ENCODE data around the gene GCC2.
"Not testable (repeated sequence)": the region's sequence is repeated elsewhere in the genome, so short reads cannot be mapped to it uniquely, and the experiment has no call there.

Gene GCC2, protein sequence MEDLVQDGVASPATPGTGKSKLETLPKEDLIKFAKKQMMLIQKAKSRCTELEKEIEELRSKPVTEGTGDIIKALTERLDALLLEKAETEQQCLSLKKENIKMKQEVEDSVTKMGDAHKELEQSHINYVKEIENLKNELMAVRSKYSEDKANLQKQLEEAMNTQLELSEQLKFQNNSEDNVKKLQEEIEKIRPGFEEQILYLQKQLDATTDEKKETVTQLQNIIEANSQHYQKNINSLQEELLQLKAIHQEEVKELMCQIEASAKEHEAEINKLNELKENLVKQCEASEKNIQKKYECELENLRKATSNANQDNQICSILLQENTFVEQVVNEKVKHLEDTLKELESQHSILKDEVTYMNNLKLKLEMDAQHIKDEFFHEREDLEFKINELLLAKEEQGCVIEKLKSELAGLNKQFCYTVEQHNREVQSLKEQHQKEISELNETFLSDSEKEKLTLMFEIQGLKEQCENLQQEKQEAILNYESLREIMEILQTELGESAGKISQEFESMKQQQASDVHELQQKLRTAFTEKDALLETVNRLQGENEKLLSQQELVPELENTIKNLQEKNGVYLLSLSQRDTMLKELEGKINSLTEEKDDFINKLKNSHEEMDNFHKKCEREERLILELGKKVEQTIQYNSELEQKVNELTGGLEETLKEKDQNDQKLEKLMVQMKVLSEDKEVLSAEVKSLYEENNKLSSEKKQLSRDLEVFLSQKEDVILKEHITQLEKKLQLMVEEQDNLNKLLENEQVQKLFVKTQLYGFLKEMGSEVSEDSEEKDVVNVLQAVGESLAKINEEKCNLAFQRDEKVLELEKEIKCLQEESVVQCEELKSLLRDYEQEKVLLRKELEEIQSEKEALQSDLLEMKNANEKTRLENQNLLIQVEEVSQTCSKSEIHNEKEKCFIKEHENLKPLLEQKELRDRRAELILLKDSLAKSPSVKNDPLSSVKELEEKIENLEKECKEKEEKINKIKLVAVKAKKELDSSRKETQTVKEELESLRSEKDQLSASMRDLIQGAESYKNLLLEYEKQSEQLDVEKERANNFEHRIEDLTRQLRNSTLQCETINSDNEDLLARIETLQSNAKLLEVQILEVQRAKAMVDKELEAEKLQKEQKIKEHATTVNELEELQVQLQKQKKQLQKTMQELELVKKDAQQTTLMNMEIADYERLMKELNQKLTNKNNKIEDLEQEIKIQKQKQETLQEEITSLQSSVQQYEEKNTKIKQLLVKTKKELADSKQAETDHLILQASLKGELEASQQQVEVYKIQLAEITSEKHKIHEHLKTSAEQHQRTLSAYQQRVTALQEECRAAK (N-terminal part only)

DNA sequence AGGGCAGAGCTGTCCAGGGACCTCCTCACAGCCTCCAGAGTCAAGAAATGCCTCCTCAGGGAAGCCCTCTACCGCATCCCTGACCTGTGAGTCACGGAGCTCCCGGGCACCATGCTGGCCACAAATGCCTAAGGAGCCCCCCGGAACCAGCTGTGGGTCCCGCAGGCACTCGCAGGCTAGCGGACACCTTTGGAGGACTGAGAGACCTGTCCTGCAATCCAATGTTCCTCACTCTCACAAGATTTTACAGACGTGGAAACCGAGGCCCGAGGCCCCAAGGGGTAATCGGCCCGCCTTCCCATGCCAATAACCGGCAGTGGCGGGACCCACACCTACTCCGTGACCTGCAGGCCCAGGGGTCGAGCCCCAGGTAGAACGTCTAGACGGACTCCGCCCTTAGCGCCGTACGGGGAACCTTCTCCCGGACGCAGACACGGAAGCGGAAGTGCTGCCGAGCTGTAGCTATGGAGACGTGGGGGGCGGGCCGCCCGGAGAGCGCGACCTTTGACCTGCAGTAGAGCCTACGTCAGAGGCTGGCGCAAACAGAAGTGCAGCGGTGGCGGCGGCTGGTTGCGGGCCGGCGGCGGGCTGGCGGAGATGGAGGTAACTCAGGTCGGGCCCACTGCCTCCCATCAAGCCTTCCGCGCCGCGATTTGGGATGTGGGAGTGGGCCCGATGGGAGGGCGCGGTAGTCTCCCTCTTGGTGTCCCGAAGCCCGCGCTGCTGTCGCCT, at the start of gene GCC2:
Gene GCC2, plus strand, starts transcription at position 529 of the 732 bp plus-strand sequence. Its CDS starts 69 bp downstream, at position 598.
- peak; percentile 90 for DNase-seq (ENCODE audit: low read depth)

DNA sequence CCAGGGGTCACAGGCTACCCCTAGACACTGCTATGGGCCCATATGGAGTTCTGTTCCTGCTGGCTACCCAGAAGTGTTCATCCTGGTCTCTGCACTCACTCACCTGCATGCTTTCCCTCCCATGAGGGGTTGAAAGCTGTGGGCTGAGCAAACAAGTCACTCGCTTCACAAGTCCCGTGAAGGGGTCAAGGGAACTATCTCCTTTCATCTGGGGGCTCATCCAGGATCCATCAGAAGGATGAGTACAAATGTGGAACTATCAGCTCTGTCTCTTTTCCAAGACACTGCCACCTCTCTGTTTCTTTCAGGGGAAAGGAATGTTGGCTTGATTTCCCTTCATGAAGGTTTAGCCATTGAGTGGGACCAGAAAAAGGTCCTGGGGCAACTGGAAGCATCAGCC, 49.5 kb upstream of the GCC2 start:
- no peak for DNase-seq (ENCODE audit: low read depth)

DNA sequence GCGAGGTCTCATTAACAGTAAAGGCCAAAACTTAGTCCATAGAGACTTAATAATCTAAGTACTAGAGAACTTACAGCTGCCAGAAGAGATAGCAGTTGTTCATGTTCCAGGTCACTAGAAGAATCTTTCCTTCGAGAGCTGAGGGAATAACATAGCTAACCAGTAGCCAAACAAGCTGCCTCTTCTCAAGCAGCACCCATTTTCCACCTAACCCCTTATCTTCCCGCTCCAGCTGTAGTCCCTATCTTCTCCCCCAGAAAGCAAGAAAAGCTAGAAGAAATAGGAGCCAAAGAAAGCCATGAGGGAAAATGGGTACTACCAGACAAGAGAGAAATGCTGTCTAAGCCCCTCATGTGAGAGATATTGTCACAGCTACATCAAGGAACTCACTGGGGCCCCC, 47.2 kb upstream of the GCC2 start:
- DNase-seq (ENCODE audit: low read depth) = no peak

- DNase-seq (ENCODE audit: low read depth) = peak; percentile 10
Observed at GRCh38 chr2:108403494-108403893, 45.5 kb upstream of the GCC2 start.

GRCh38 chr2:108404784-108405397, 44.1 kb upstream of the GCC2 start:
- no peak for DNase-seq (ENCODE audit: low read depth)

DNA sequence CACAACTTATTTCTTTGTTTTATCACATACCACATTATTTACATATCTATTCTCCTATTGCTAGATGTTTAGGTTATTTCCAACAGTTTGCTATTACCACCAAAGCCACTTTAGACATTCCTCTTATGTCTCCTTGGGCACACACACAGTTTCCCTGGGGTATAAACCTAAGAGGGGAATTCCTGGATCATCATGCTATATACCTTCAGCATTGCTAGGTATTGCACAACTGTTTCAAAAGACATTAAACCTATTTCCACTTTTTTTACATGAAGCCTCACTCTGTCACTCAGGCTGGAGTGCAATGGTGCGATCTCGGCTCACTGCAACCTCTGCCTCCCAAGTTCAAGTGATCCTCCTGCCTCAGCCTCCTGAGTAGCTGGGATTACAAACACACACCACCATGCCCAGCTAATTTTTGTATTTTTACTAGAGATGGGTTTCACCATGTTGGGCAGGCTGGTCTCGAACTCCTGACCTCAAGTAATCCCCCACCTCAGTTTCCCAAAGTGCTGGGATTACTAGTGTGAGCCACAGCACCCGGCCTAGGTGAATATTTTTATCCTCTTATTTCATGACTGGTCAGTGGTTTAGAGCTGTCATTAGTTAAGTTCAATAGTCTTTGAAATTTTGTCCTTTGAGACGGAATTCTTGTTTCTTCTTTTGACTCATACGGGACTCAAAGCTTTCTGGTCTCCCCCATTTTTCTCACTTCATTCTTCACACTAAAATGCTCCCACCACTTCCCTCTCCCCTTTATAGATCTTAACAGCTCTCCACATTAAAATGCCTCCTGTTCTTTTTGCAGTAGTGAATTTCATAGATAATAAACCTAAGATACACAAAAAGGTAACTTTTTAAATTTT, 40.9 kb upstream of the GCC2 start:
- no peak for DNase-seq (ENCODE audit: low read depth)

DNA sequence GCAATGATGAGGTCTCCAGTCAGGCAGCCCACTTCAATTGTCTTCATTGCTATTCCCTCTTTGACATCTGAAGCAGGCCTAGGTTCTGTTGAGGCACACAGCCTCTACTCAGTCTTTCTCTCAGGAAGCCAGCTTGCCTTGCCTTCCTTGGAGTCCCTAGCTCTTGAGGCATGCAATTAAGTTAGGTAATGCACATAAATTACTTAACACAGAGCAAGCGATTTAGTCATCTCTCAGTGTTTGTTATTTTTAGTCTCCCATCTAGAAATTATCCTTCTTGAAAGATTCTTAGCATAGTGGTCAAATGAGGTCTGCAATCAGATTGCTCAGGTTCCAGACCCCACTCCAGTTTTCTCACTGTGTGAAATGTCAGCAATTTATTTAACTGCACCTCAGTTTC, 39.2 kb upstream of the GCC2 start:
- no peak for DNase-seq (ENCODE audit: low read depth)

DNA sequence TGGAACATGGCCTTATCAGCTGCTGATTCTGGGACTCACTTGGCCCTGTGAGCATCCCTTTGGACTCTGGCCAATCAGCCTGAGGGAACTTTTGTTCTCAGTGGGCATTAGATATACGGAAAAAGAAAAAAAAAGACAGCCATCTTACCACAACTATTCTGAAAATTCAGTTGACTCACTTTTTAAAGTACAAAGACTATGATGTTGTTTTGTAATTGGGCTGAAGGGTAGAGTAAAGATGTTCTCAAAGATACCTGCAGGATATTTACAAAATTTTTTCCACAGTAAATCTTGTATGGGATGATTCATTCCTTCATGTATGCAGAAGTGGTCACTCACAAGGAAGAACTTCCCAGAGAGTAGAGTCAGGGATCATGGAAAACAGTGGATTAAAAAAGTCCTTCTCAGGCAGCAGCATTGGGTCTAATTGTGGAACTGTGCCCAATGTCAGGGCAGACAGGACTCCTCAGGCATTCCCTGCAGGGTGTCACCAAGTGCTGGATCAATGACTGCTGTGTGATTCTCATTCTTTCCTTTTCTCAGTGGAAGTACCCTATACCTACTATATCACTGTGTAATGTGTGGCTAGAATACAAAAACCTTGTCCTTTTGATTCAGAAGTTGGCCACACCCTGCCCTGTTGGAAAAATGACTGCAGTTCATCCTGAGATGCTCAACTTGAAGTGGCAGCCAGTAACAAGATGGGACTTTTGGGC, 35.9 kb upstream of the GCC2 start:
- DNase-seq (ENCODE audit: low read depth) = peak; percentile 87

- no peak for DNase-seq (ENCODE audit: low read depth)
Observed at GRCh38 chr2:108413711-108414095, 35.3 kb upstream of the GCC2 start.

GRCh38 chr2:108414256-108414876, 34.6 kb upstream of the GCC2 start:
- DNase-seq (ENCODE audit: low read depth) = no peak

DNA sequence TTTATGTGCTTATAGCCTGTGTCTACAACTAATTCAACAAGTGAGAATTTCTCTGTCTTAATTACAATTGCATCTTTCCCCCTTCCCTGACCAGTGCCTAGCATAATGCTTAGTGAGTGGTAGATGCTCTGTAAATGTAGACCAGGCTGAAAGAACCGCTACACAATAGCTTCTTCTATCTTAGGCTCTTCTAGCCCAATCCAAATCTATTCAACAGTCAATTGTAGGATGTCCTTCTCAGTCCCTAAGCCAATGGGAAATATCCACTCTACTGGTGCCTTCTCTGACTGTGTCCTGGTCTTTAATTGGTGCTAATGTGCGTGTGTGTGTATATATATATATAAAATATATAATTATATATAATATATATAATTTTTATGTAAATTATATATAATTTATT, 34.1 kb upstream of the GCC2 start:
- no peak for DNase-seq (ENCODE audit: low read depth)

GRCh38 chr2:108417254-108417653, 31.8 kb upstream of the GCC2 start:
- DNase-seq (ENCODE audit: low read depth) = no peak

GRCh38 chr2:108418416-108418815, 30.6 kb upstream of the GCC2 start:
- no peak for DNase-seq (ENCODE audit: low read depth)

- DNase-seq (ENCODE audit: low read depth) = no peak
Observed at GRCh38 chr2:108423067-108423466, 25.9 kb upstream of the GCC2 start.

DNA sequence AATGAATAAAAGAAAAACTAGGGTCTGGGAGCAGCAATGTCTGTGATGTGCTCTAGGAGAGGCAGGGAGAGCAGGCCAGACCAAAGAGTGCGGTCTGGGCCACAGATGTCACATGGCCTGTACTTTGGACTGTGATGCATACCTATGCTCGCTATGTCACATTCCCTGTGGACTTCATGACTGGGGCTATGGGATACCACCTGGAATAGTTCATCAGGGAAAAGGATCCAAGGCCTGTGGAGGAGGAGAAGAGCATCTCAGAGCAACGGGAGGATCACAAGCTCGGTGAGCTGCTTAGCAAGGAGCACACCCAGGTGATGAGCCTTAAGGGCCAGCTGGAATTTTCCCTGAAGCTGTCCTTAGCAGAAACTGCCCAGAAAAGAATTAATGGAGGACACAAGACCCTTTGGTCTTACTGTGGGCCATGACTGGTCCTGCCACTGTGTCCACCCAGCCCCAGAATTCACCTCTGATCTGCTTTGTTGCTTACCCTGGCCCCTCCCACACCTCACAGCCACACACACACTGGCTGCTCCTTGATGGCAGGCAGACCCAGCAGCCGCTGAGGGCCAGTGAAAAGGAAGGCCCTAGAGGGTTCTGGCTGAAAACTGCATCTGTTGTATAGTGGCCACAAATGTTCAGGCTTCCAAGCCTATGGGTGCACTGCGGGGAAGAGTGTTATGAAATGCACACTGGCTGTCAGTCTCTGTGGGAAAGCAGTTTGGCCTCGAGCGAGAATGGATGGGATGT, 25.3 kb upstream of the GCC2 start:
- DNase-seq (ENCODE audit: low read depth) = no peak

GRCh38 chr2:108428286-108429009, 20.6 kb upstream of the GCC2 start:
- no peak for DNase-seq (ENCODE audit: low read depth)

DNA sequence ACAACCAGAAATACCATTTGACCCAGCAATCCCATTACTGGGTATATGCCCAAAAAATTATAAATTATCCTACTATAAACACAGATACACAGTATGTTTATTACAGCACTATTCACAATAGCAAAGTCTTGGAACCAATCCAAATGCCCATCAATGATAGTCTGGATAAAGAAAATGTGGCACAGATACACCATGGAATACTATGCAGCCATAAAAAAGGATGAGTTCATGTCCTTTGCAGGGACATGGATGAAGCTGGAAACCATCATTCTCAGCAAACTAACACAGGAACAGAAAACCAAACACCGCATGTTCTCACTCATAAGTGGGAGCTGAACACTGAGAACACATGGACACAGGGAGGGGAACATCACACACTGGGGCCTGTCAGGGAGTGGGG, 13.4 kb upstream of the GCC2 start:
- DNase-seq (ENCODE audit: low read depth) = not testable (repeated sequence)

- no peak for DNase-seq (ENCODE audit: low read depth)
Observed at GRCh38 chr2:108436976-108437375, 12.0 kb upstream of the GCC2 start.
